Measurements from ENCODE around the gene PMM2. TPM values are rescaled to one million over a fixed set of nuclear protein-coding genes. Genes with fewer than 3 reads are reported as not detected.
A peak's percentile ranks its signal among the peaks of the same experiment; 100 is the strongest.

The PMM2 gene
- total RNA-seq, 1 experiment from 2014 or later, result 53.8 TPM

DNA sequence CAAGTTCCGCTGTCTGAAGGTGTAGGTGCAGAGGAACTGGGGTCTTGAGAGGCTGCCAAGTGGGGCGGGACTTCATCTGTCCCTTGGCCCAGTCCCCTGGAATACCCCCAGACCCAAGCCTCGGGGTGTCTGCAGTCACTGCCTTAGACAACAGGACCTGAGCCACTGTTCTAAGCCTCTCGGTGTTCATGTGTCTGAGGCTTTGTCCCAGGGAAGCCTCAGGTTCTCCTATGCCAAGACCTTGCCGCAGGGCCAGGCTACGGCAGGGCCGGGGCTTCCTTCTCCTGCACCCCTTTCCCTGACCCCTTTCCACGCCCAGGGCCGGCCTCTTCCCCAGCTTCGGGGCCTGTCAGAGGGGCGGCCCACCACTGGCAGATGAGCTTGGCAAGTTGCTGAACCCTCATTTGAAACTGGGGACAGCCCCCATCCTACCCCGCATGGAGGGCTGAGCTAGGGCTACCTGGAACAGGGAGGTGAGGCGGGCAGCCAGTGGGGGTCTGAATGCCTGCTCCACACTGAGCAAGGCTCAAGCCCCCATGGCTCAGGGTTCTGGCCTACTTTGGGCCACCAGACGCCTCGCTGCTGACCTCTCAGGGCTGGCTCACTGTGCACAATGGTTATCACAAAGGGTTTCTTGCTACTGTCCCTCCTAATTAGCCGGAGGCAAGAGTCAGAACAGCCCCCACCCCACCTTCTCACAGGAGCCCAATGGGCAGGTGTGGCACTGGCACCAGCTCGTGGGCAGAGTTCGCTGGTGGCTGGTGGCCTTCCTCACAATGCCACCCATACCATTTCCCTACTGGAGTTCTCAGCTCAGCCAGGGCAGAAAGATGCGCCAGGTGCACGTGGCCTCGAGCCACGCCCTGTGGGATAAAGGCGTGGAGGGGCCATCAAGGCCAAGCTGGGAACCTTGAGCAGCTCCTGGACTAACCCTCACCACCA, 91.6 kb downstream of the PMM2 start:
- Mint-ChIP-seq H3K27me3 (ENCODE audit: low read depth) (no peaks in the 10 kb centered on the region; the same call in 1 of the 2 replicates), H3K36me3 (peaks cover 41% of the 10 kb centered on the region), H3K4me1 (peaks cover 15% of the 10 kb centered on the region), H3K9me3 (no peaks in the 10 kb centered on the region), H3K4me3 (no peak overlapping the region), H3K27ac (no peak overlapping the region)
- ATAC-seq (no peak), DNase-seq (ENCODE audit: low spot score) (no peak)
- CTCF ChIA-PET, result interaction anchor here (0.8 to 2.7 kb wide), 7 partner anchors 9 to 124 kb away, joined by 3 to 8 read pairs (median 4); partner anchors contain the start of gene CARHSP1
- TF ChIP-seq, protein P1, sequence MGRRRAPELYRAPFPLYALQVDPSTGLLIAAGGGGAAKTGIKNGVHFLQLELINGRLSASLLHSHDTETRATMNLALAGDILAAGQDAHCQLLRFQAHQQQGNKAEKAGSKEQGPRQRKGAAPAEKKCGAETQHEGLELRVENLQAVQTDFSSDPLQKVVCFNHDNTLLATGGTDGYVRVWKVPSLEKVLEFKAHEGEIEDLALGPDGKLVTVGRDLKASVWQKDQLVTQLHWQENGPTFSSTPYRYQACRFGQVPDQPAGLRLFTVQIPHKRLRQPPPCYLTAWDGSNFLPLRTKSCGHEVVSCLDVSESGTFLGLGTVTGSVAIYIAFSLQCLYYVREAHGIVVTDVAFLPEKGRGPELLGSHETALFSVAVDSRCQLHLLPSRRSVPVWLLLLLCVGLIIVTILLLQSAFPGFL (CRISPR knock-in tag; IDR thresholded peaks at IDR 0.05; ENCODE audit: borderline replicate concordance), result peak; percentile 68; the same call in 1 of the 2 replicates
- TF ChIP-seq CTCF (IDR thresholded peaks at IDR 0.05), result no peak
- POLR2A ChIA-PET, result interaction anchor here (0.6 kb wide), 1 partner anchor 162 kb away, joined by 3 read pairs; no protein-coding TSS in a partner anchor

DNA sequence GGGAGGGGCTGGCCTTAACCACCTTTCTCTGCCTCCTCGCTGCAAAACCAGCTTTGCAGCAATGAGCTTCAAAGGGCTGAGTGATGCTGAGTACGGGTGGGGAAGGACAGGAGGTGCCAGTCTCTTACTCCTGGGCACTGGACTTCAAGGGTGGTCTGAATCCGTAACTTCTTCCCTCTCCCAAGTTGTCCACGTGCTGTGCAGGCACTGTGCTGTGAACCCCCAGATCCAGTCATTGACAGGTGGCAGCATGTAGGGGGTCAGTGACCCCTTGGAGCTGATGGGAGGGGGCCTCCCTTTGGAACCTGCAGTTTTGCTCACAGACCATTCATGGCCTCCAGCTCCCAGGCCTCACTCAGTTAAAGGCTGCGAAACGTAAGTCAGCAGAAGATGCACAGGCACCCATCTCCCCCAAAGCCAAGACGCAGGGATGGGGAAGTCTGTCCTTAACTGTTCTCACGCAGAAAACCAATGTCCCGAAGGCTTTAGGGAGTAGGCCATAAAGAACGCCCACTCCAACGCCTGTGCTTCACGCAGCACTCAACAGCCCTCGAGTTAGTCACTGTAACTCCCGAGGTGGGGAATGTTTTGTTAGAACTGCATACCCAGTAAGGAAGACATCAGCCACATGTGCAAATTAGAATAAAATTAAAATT, 92.4 kb downstream of the PMM2 start:
- ChIA-PET POLR2A (no interaction called here), CTCF (interaction anchor here (0.8 to 2.7 kb wide), 5 partner anchors 10 to 119 kb away, joined by 3 to 8 read pairs (median 5); no protein-coding TSS in a partner anchor)
- Mint-ChIP-seq H3K27ac (no peak overlapping the region), H3K9me3 (no peaks in the 10 kb centered on the region), H3K27me3 (ENCODE audit: low read depth) (no peaks in the 10 kb centered on the region; the same call in 1 of the 2 replicates), H3K4me1 (peaks cover 15% of the 10 kb centered on the region), H3K36me3 (peaks cover 49% of the 10 kb centered on the region), H3K4me3 (no peak overlapping the region)
- ATAC-seq, result no peak
- DNase-seq (ENCODE audit: low spot score), result no peak
- TF ChIP-seq ZBTB21 (CRISPR knock-in tag; IDR thresholded peaks at IDR 0.05; ENCODE audit: borderline replicate concordance) (no peak), ZMAT4 (CRISPR knock-in tag; IDR thresholded peaks at IDR 0.05) (no peak), E2F5 (CRISPR knock-in tag; IDR thresholded peaks at IDR 0.05) (no peak), GABPB1 (CRISPR knock-in tag; IDR thresholded peaks at IDR 0.05) (no peak)
- TF ChIP-seq, protein P2, sequence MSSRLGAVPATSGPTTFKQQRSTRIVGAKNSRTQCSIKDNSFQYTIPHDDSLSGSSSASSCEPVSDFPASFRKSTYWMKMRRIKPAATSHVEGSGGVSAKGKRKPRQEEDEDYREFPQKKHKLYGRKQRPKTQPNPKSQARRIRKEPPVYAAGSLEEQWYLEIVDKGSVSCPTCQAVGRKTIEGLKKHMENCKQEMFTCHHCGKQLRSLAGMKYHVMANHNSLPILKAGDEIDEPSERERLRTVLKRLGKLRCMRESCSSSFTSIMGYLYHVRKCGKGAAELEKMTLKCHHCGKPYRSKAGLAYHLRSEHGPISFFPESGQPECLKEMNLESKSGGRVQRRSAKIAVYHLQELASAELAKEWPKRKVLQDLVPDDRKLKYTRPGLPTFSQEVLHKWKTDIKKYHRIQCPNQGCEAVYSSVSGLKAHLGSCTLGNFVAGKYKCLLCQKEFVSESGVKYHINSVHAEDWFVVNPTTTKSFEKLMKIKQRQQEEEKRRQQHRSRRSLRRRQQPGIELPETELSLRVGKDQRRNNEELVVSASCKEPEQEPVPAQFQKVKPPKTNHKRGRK (CRISPR knock-in tag; IDR thresholded peaks at IDR 0.05; ENCODE audit: borderline replicate concordance), result no peak
- TF ChIP-seq, protein P3, sequence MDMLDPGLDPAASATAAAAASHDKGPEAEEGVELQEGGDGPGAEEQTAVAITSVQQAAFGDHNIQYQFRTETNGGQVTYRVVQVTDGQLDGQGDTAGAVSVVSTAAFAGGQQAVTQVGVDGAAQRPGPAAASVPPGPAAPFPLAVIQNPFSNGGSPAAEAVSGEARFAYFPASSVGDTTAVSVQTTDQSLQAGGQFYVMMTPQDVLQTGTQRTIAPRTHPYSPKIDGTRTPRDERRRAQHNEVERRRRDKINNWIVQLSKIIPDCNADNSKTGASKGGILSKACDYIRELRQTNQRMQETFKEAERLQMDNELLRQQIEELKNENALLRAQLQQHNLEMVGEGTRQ (CRISPR knock-in tag; IDR thresholded peaks at IDR 0.05), result no peak
- TF ChIP-seq, protein P4, sequence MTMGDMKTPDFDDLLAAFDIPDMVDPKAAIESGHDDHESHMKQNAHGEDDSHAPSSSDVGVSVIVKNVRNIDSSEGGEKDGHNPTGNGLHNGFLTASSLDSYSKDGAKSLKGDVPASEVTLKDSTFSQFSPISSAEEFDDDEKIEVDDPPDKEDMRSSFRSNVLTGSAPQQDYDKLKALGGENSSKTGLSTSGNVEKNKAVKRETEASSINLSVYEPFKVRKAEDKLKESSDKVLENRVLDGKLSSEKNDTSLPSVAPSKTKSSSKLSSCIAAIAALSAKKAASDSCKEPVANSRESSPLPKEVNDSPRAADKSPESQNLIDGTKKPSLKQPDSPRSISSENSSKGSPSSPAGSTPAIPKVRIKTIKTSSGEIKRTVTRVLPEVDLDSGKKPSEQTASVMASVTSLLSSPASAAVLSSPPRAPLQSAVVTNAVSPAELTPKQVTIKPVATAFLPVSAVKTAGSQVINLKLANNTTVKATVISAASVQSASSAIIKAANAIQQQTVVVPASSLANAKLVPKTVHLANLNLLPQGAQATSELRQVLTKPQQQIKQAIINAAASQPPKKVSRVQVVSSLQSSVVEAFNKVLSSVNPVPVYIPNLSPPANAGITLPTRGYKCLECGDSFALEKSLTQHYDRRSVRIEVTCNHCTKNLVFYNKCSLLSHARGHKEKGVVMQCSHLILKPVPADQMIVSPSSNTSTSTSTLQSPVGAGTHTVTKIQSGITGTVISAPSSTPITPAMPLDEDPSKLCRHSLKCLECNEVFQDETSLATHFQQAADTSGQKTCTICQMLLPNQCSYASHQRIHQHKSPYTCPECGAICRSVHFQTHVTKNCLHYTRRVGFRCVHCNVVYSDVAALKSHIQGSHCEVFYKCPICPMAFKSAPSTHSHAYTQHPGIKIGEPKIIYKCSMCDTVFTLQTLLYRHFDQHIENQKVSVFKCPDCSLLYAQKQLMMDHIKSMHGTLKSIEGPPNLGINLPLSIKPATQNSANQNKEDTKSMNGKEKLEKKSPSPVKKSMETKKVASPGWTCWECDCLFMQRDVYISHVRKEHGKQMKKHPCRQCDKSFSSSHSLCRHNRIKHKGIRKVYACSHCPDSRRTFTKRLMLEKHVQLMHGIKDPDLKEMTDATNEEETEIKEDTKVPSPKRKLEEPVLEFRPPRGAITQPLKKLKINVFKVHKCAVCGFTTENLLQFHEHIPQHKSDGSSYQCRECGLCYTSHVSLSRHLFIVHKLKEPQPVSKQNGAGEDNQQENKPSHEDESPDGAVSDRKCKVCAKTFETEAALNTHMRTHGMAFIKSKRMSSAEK (CRISPR knock-in tag; IDR thresholded peaks at IDR 0.05; ENCODE audit: borderline replicate concordance), result no peak
